ENCODE results near the gene TMPRSS3.

TMPRSS3 gene

GRCh38 chr21:42395905-42396651, at the start of gene TMPRSS3:
TMPRSS3 (minus strand) TSS chr21:42396052; CDS start chr21:42395417, 635 bp downstream.
- TF ChIP-seq CTCF (IDR thresholded peaks at IDR 0.05; ENCODE audit: low read depth, low read length), result no peak
- no peak within 1 kb of the TSS for H3K4me3 ChIP-seq (ENCODE audit: low read depth, low read length)

DNA sequence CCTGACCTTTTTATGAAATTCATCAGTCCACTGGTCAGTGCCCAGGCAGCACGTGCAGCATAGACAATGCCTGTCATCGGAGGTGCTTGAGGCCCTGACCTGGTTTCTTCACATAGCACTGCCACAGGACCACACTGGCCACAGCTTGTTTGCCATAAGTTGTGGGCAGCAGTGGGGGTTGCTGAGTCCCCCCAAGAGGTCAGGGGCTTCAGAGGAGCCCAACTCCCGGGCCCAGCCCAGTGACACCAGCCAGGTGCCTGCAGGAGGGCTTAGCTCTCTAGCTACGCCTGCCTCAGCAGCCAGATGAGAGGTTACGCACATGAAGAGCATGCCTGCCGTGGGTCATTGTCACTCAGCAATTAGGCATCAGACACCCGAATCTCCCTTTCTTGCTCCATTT, 49.5 kb upstream of the TMPRSS3 start:
- TF ChIP-seq CTCF (IDR thresholded peaks at IDR 0.05; ENCODE audit: low read depth, low read length), result no peak

DNA sequence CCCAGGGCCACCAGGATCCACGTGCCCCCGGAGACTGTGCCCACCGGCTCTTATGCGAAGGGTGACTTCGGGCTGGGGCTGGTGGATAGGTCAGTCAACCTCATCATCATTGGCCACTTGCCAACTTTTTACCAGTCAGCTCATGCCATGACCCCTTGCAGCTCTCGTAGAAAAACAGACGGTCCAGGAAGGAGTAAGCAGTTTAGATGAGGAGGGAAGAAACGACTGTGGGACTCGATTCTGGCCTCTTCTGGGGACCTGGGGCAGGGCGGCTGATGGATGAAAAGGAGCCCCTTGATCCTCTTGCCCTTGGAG, 48.9 kb upstream of the TMPRSS3 start:
- H3K4me3 ChIP-seq (ENCODE audit: low read depth, low read length), result no peak overlapping the region
- no peak for TF ChIP-seq CTCF (IDR thresholded peaks at IDR 0.05; ENCODE audit: low read depth, low read length)

More for the DNA sequence above, 49.5 kb upstream of the TMPRSS3 start:
- no peak overlapping the region for H3K4me3 ChIP-seq (ENCODE audit: low read depth, low read length)

- no peak overlapping the region for H3K4me3 ChIP-seq (ENCODE audit: low read depth, low read length)
- no peak for TF ChIP-seq CTCF (IDR thresholded peaks at IDR 0.05; ENCODE audit: low read depth, low read length)
Measured at GRCh38 chr21:42443876-42444744, 48.3 kb upstream of the TMPRSS3 start.

- H3K4me3 ChIP-seq (ENCODE audit: low read depth, low read length), result no peak overlapping the region
- no peak for TF ChIP-seq CTCF (IDR thresholded peaks at IDR 0.05; ENCODE audit: low read depth, low read length)
Measured at GRCh38 chr21:42443181-42443785, 47.4 kb upstream of the TMPRSS3 start.

DNA sequence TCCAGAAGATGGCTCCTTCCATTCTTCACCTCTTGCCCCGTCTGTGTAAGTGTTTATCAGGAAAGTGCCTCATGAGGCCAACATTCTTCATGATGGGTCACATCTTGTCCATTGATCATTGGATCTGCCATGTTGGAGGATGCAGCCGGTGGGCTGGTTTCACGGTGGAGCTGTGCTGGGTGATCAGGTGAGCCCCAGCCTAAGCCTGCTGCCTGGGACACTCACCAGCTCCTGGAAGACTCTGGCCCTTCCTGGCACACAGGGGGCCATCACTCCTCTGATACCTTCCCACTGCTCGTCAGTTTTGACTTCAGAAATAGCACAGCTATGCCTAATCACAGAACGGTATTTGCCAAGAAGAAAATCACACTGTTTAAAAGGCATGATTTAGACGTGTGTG, 46.1 kb upstream of the TMPRSS3 start:
- H3K4me3 ChIP-seq (ENCODE audit: low read depth, low read length), result no peak overlapping the region
- TF ChIP-seq CTCF (IDR thresholded peaks at IDR 0.05; ENCODE audit: low read depth, low read length), result no peak

Data from WI38 (cell line).